Neural crest cell (in vitro differentiated cells): ENCODE data around the gene ARMH3. TPM values are rescaled to one million over a fixed set of nuclear protein-coding genes. Genes with fewer than 3 reads are reported as not detected.

Experiments used
- DNase-seq: peaks from one replicate; pipeline ENCODE4 v3.0.0; 2021; ENCODE audit warnings: low read depth, mixed read lengths, low spot score
- H3K27ac Mint-ChIP-seq: one replicate; pipeline ENCODE4 v1.8.0; 2021; ENCODE audit warnings: mild to moderate bottlenecking, mixed read lengths; ENCODE audit not compliant: unreplicated experiment
- H3K27me3 Mint-ChIP-seq: 2 replicates; pipeline ENCODE4 v1.8.0; 2021; ENCODE audit warnings: low read depth, mild to moderate bottlenecking, mixed read lengths
- H3K36me3 Mint-ChIP-seq: 2 replicates; pipeline ENCODE4 v1.8.0; 2021; ENCODE audit warnings: low read depth, mild to moderate bottlenecking, mixed read lengths
- H3K4me1 Mint-ChIP-seq: 2 replicates; pipeline ENCODE4 v1.8.0; 2021; ENCODE audit warnings: mixed read lengths
- H3K4me3 Mint-ChIP-seq: one replicate; pipeline ENCODE4 v1.8.0; 2021; ENCODE audit warnings: mild to moderate bottlenecking, mixed read lengths
- H3K9me3 Mint-ChIP-seq: 2 replicates; pipeline ENCODE4 v1.8.0; 2021; ENCODE audit warnings: mixed read lengths
- total RNA-seq: library from RNA; stranded (reverse); gene quantifications from 2 replicates; pipeline ENCODE4 v1.2.1, GENCODE V29; 2021
- TF ChIP-seq, protein P1 (sequence below): fragments of 200-600 bp; sonication (generic); conservative IDR thresholded peaks from 2 replicates; pipeline ENCODE4 v1.5.0; 2021; ENCODE audit warnings: antibody characterized with exemption, mild to moderate bottlenecking

The ARMH3 gene
- total RNA-seq, 1 donor from 2014 or later: 24.4 TPM

DNA sequence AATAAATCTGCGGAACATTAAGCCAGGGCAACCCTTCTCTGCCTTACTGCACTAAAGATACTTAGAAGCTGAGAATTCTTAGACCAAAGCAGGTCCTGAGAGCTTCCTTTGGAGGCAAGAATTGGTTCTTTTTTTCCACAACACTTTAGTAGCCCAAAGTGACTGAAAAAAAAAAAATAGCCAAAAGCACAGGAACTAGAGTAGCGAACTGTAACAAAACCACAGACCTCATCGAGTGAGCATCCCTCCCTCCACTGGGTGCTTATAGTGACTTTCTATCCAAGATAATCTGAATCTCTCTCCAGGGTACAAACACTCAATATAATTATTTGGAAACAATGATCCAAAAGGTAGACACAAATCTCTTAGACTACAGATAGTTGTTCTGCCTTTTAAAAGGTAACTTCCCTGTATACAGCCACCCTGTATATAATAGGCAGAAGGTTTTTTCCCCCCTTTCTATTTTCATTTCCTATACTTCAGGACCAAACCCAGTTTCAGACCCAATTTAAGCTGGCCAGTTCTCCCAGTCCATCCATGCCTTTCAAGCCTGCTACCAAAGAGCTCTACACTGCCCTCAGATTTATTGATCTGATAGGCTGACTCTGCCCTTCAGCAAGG is 180.8 kb downstream of the ARMH3 start:
- no peak for DNase-seq
- H3K27ac Mint-ChIP-seq: no peak overlapping the region
- H3K36me3 Mint-ChIP-seq: peaks cover 5% of the 10 kb centered on the region
- H3K4me3 Mint-ChIP-seq: no peak overlapping the region
- no peaks in the 10 kb centered on the region for H3K9me3 Mint-ChIP-seq
- peaks cover 12% of the 10 kb centered on the region for H3K4me1 Mint-ChIP-seq
- TF ChIP-seq, protein P1, sequence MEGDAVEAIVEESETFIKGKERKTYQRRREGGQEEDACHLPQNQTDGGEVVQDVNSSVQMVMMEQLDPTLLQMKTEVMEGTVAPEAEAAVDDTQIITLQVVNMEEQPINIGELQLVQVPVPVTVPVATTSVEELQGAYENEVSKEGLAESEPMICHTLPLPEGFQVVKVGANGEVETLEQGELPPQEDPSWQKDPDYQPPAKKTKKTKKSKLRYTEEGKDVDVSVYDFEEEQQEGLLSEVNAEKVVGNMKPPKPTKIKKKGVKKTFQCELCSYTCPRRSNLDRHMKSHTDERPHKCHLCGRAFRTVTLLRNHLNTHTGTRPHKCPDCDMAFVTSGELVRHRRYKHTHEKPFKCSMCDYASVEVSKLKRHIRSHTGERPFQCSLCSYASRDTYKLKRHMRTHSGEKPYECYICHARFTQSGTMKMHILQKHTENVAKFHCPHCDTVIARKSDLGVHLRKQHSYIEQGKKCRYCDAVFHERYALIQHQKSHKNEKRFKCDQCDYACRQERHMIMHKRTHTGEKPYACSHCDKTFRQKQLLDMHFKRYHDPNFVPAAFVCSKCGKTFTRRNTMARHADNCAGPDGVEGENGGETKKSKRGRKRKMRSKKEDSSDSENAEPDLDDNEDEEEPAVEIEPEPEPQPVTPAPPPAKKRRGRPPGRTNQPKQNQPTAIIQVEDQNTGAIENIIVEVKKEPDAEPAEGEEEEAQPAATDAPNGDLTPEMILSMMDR: no peak
- no peaks in the 10 kb centered on the region for H3K27me3 Mint-ChIP-seq

DNA sequence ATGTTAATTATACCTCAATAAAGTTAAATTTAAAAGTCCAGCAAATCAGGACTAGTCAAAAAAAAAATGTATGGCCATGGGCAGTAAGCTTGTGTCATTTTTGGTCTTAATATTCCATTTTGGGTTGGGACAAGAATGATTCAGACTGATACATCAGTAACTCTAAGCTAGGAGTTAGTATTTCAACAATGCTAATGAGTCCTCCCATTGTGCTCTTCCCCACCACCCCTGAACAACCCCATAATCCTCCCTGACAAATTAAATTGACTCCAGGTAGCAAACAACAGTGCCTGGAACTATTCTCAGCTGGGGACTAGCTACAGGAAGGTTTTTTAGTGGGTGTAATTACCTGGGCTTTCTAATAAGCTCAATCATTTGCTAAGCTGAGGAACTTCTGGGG is 181.7 kb downstream of the ARMH3 start:
- H3K36me3 Mint-ChIP-seq: peaks cover 3% of the 10 kb centered on the region
- no peaks in the 10 kb centered on the region for H3K27me3 Mint-ChIP-seq
- no peaks in the 10 kb centered on the region for H3K9me3 Mint-ChIP-seq
- TF ChIP-seq, protein P1: no peak
- DNase-seq: no peak
- H3K27ac Mint-ChIP-seq: no peak overlapping the region
- H3K4me3 Mint-ChIP-seq: no peak overlapping the region
- H3K4me1 Mint-ChIP-seq: peaks cover 5% of the 10 kb centered on the region

DNA sequence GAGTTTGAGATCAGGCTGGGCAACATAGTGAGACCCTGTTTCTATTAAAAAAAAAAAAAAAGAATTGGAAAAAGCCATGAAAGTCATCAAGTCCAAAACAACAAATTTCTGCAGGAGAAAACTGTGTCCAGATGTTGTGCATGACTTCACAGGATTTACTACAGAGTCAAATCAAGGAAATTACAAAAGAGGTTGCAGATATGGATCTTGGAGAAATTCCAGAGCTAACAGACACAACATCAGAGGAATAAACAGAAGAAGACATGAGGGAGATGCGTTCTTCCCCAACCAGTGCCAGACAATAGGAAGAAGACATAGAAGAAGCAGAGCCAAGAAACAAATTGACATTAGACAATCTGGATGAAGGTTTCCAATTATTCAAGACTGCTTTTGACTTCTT is 188.0 kb downstream of the ARMH3 start:
- no peak for DNase-seq
- Mint-ChIP-seq H3K4me3 (no peak overlapping the region), H3K27me3 (no peaks in the 10 kb centered on the region), H3K36me3 (peaks cover 5% of the 10 kb centered on the region), H3K4me1 (no peaks in the 10 kb centered on the region), H3K27ac (no peak overlapping the region), H3K9me3 (no peaks in the 10 kb centered on the region)
- TF ChIP-seq, protein P1: no peak

DNA sequence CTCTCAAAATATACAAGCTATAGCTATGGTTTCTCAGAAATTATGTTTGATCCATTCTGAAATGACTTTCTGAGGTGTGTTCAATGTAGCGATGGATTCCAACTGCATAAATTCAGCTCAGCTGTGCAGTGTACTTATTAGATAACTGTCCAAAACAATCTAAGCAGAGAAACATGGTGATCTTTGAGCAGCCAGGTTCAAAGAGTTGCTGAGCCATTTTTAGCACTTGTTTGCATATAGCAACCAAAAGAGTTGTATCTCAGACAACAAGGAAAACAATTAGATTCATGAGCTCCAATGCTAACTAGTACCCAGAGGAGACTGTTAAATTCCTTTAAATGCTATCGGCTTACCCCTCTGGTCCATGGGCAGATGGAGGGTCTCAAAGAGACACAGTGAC is 196.4 kb downstream of the ARMH3 start:
- Mint-ChIP-seq H3K4me1 (no peaks in the 10 kb centered on the region), H3K27ac (no peak overlapping the region), H3K36me3 (peaks cover 21% of the 10 kb centered on the region), H3K9me3 (peaks cover 8% of the 10 kb centered on the region), H3K4me3 (no peak overlapping the region), H3K27me3 (no peaks in the 10 kb centered on the region)
- DNase-seq: no peak
- TF ChIP-seq, protein P1: no peak

DNA sequence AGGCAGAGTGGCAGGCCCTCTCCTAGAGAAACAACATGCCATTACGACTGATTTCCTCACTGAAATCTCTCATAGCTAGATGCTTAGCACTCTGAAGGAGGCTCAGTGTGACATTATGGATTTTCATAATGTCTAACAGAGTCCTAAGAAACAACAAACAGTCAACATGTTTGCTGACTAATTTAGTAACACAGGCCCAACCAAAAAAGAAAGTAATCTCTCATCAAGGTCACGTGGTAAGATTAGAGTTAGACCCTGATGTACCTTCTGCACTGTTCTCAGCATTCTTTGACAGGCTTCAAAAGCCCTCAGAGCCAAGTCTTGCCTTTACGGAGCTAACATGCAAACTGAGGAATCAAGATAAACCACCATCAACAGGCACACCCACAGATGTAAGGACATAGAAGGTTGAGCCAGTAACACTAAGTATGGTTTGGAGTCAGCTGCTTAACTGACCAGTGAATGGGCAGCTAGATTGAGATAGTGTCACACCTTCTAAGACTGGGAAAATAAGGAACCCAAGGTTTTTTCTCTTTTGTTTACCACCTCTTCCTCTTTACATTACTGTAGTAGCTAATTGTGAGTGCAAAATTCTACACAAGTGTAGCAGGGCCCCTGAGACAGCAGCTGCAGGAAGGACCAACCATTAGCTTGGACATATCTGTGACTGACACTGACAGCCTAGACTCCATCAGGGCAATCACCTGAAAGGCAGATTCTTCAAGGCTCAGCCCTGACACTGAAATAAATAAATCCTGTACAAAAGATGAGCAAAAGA is 197.1 kb downstream of the ARMH3 start:
- DNase-seq: no peak
- Mint-ChIP-seq H3K36me3 (peaks cover 17% of the 10 kb centered on the region), H3K9me3 (peaks cover 8% of the 10 kb centered on the region), H3K27me3 (no peaks in the 10 kb centered on the region), H3K27ac (no peak overlapping the region), H3K4me3 (no peak overlapping the region), H3K4me1 (no peaks in the 10 kb centered on the region)
- TF ChIP-seq, protein P1: no peak
